GM03348 (cell line): ENCODE data around the gene HARS1.
A peak's percentile ranks its signal among the peaks of the same experiment; 100 is the strongest.
"Not testable (repeated sequence)": the region's sequence is repeated elsewhere in the genome, so short reads cannot be mapped to it uniquely, and the experiment has no call there.

ENCODE experiments used
- DNase-seq: peaks from one replicate; pipeline ENCODE4 v3.0.0; 2012; ENCODE audit warnings: low spot score

The HARS1 gene

GRCh38 chr5:140633021-140633471 is 58.1 kb downstream of the HARS1 start, which contains the start of gene CD14:
TSS of gene CD14 (minus strand) at chr5:140633175. CDS start at chr5:140633071, 104 bp downstream.
- DNase-seq, result peak; percentile 48

DNA sequence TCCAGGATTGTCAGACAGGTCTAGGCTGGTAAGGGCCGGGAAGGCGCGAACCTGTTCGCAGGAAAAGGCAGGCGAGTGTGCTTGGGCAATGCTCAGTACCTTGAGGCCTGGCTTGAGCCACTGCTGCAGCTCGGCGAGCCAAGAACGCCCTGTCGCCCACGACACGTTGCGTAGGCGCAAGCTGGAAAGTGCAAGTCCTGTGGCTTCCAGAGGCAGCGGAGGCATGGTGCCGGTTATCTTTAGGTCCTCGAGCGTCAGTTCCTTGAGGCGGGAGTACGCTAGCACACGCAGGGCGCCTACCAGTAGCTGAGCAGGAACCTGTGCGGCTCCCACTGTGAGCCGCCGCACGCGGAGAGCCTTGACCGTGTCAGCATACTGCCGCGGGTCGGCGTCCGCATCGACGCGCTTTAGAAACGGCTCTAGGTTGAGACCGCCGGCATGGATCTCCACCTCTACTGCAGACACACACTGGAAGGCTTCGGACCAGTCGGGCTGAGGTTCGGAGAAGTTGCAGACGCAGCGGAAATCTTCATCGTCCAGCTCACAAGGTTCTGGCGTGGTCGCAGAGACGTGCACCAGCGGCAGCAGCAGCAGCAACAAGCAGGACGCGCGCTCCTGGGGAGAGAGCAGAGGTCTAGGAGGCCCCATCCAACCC is 58.7 kb downstream of the HARS1 start:
- DNase-seq, result peak; percentile 51

- DNase-seq, result no peak
These were observed 59.3 kb downstream of the HARS1 start for GRCh38 chr5:140631831-140632365.

- no peak for DNase-seq
These were observed 60.1 kb downstream of the HARS1 start for GRCh38 chr5:140631036-140631417.

DNA sequence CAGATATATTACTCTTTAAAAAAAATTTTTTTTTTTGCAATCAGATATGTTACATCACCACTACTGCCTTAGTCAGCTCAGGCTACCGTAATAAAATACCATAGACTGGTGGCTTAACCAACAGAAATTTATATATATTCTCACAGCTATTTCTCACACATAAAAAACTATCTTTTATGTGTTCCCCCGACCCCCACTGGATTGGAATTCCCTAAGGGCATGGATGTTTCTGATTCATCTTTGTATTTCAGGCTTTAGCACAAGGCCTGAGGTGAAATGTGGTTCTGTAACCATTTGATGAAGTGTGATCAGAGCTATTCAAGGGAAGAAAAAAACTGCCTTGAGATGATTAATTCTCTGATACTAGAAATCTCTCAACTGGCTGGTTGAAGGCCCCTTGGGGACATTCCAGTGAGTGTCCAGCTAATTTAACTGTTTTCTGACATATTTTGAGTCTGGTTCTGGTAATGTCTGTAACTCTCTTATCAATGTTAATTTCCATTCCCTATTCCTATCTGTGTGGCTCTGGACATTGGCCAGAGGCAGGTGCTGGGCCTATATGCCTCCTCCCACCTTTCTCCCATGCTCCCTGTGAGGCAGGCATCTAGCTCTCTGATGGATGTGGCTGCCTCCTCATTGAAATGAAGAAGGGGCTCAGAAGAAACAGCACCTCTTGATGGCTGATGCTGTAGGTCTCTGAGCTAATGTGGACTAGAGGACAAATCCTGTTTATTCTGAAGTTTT is 60.7 kb downstream of the HARS1 start:
- no peak for DNase-seq

- no peak for DNase-seq
These were observed 62.5 kb downstream of the HARS1 start for GRCh38 chr5:140628711-140629110.

GRCh38 chr5:140627972-140628371 is 63.2 kb downstream of the HARS1 start:
- DNase-seq, result no peak

- DNase-seq, result not testable (repeated sequence)
These were observed 66.3 kb downstream of the HARS1 start for GRCh38 chr5:140624886-140625285.
